Neural cell (in vitro differentiated cells): ENCODE data around the gene SCFD1.

ENCODE experiments used
- CTCF ChIP-seq: fragments of 450-650 bp; IDR thresholded peaks from 2 replicates; pipeline ENCODE4 v1.5.1; 2014; ENCODE audit warnings: antibody characterized with exemption, mild to moderate bottlenecking, moderate library complexity; ENCODE audit not compliant: poor library complexity, severe bottlenecking
- POLR2AphosphoS5 ChIP-seq: IDR thresholded peaks from 2 replicates; pipeline ENCODE4 v1.6.1; 2012

DNA sequence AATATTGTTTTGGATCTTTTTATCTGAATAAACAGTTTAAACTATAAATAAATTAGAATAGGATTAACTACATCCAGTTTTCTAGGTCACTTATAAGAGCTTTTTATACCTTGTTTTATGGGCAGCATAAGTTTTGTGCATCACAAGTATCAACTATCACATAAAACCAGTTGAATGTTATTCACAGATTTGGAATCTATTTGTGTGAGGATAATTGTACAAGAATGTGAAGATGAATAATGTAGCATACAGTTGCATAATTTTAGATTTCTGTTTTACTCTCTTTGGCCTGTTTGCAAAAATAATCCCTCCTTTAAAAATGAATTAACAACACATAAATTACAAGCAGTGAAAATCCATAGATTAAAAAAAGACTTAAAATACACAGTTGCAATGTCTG is 88.8 kb downstream of the SCFD1 start:
- no peak for TF ChIP-seq CTCF
- no peak for TF ChIP-seq POLR2AphosphoS5
